Heart left ventricle (tissue), 16 donors: ENCODE data around the gene TRPM3. TPM values are rescaled to one million over a fixed set of nuclear protein-coding genes. Genes with fewer than 3 reads are reported as not detected.

Source experiments
- ATAC-seq, 4 donors: fragments of 200-7000 bp; cut with Tn5 transposase; one replicate each; pipeline ENCODE4 v1.9.1; 2020 to 2022; ENCODE audit warnings: moderate library complexity in 4 of 4, mild to moderate bottlenecking in 3 of 4, moderate number of reproducible peaks in 1 of 4
- DNase-seq, 5 donors: peaks; one replicate each; pipeline ENCODE4 v3.0.0-alpha.2; 2020
- H3K27ac ChIP-seq, 12 donors: fragments of 200-600 bp; sonication (generic) in 4 of 12; one replicate each; pipeline versions ENCODE4 v1.5.0 to v1.8.0; 2016 to 2022; ENCODE audit warnings: mild to moderate bottlenecking in 2 of 12
- H3K27me3 ChIP-seq, 9 donors: fragments of 200-600 bp; sonication (generic) in 2 of 9; one replicate each; pipeline versions ENCODE4 v1.5.1 to v1.8.0; 2016 to 2022; ENCODE audit warnings: mild to moderate bottlenecking in 3 of 9
- H3K36me3 ChIP-seq, 9 donors: fragments of 200-600 bp; sonication (generic) in 2 of 9; one replicate each; pipeline versions ENCODE4 v1.5.0 to v1.8.0; 2018 to 2022; ENCODE audit warnings: mild to moderate bottlenecking in 2 of 9
- H3K4me1 ChIP-seq, 12 donors: fragments of 200-600 bp; sonication (generic) in 4 of 12; one replicate each; pipeline versions ENCODE4 v1.5.0 to v1.8.0; 2016 to 2022; ENCODE audit warnings: mild to moderate bottlenecking in 3 of 12
- H3K4me3 ChIP-seq, 12 donors: fragments of 200-600 bp; sonication (generic) in 4 of 12; one replicate each; pipeline versions ENCODE4 v1.5.0 to v1.8.0; 2017 to 2022; ENCODE audit warnings: mild to moderate bottlenecking in 9 of 12, moderate library complexity in 4 of 12
- H3K9me3 ChIP-seq, 12 donors: fragments of 200-600 bp; sonication (generic) in 4 of 12; one replicate each; pipeline versions ENCODE4 v1.5.0 to v1.8.0; 2016 to 2022; ENCODE audit warnings: mild to moderate bottlenecking in 1 of 12
- CTCF ChIP-seq, 12 donors: fragments of 200-600 bp; sonication (generic) in 4 of 12; IDR thresholded peaks; one replicate each; pipeline versions ENCODE4 v1.5.0 to v1.8.0; 2018 to 2022; ENCODE audit warnings: antibody characterized with exemption in 12 of 12, mild to moderate bottlenecking in 5 of 12
- POLR2A ChIP-seq, 2 donors: fragments of 450-650 bp; IDR thresholded peaks; one replicate each; pipeline ENCODE4 v1.6.1; 2017; ENCODE audit warnings: antibody characterized with exemption in 2 of 2, mild to moderate bottlenecking in 2 of 2, moderate library complexity in 2 of 2
- WGBS, 4 donors: extraction: QIAGEN DNeasy Blood & Tissue Kit in 2 of 4; methylation state at CpG; one replicate each; pipeline versions ENCODE4 v1.1.5 to v1.1.7; 2013 to 2018; 5-methylcytosine and 5-hydroxymethylcytosine counted together
- intact Hi-C, 10 donors: fragments of 100-400 bp; cut with DNase I; formaldehyde crosslinking; loops; one replicate each; pipeline versions ENCODE4 v1.11.1 to v1.14.2; 2022
- polyA plus RNA-seq, 2 donors: library from polyadenylated mRNA; stranded (reverse); fragments of 200-250 nt; gene quantifications; one replicate each; pipeline ENCODE4 v1.2.3, GENCODE V29; 2013
- total RNA-seq, 9 donors: library from RNA; depleted of rRNA in 2 of 9; stranded (reverse); fragments of >200 nt in 2 of 9; fragmentation: NEBNext Ultra II Directional in 3 of 9; extraction: Animal tissue kit (Norgen Biotek cat#: 25700) in 3 of 9; gene quantifications; one replicate each; pipeline versions ENCODE4 v1.1.0 to v1.2.4, GENCODE V29; 2016 to 2023
- donor health status: ischemic (EF 13 %, LVEDD 7.1; RV severe dilation, severe dysfunction).
- donor health status: healthy with polysubstance abuse.
- donor health status: DM: no; HTN: yes; CAD: no.
- donor health status: DM: no; HTN: no; CAD: no.
- donor health status: ischemic (EF 25% LVEDD 6.9; RV normal size, moderate dysfunction).
- donor health status: ischemic (EF 25% LVEDD 5.7; RV mildly dilated, moderate dysfunction).
- donor health status: healthy.
- donor health status: DM: yes; HTN: yes; CAD: no.
- donor health status: ischemic (EF 35%, LVEDD 5.7; RV mildly dilated, moderate dysfunction).
- donor health status: nonischemic (EF 11% LVEDD 7.7; RV severe dilation, severe dysfunction).
- donor health status: DM: yes; HTN: yes; CAD: no.
- donor health status: PGD.
- donor health status: ischemic (EF 29% LVEDD 5.4; RV normal size, mild dysfunction).
- donor health status: nonischemic (EF 23%, LVEDD 6.1; RV moderate dilation, normal function).

Gene TRPM3
- total and polyA plus RNA-seq, 11 donors, result 0.02 to 0.91 (median 0.10) TPM; not detected in 1

- Histone ChIP-seq H3K27me3 (no peaks in the 10 kb centered on the region), H3K36me3 (no peaks in the 10 kb centered on the region), H3K4me3 (no peak overlapping the region), H3K27ac (no peak overlapping the region), H3K4me1 (peaks cover 0 to 6% (median 0%) of the 10 kb centered on the region in 12 donors), H3K9me3 (no peaks in the 10 kb centered on the region)
- no peak for ATAC-seq
- WGBS, 4 donors, result 82 to 95% (median 89%) methylated on average over 5 of the region's 5 CpGs
- TF ChIP-seq POLR2A (IDR thresholded peaks at IDR 0.05) (no peak), CTCF (IDR thresholded peaks at IDR 0.05) (no peak)
- intact Hi-C loops, result no loop called here
- DNase-seq, result no peak
Measured at GRCh38 chr9:70677055-70677735, 444.2 kb downstream of the TRPM3 start.

- H3K27me3 ChIP-seq, result no peaks in the 10 kb centered on the region
- peaks cover 0 to 6% (median 0%) of the 10 kb centered on the region in 12 donors for H3K4me1 ChIP-seq
- no peaks in the 10 kb centered on the region for H3K36me3 ChIP-seq
- ATAC-seq (no peak), DNase-seq (no peak)
- H3K27ac ChIP-seq, result no peak overlapping the region
- H3K4me3 ChIP-seq, result no peak overlapping the region
- 82 to 96% (median 90%) methylated on average over 1 of the region's 1 CpG for WGBS, 4 donors
- no peak for TF ChIP-seq CTCF (IDR thresholded peaks at IDR 0.05)
- TF ChIP-seq POLR2A (IDR thresholded peaks at IDR 0.05), result no peak
- intact Hi-C loops, result no loop called here
- H3K9me3 ChIP-seq, result no peaks in the 10 kb centered on the region
Measured at GRCh38 chr9:70675868-70676370, 445.5 kb downstream of the TRPM3 start.

- H3K36me3 ChIP-seq, result no peaks in the 10 kb centered on the region
- TF ChIP-seq POLR2A (IDR thresholded peaks at IDR 0.05) (no peak), CTCF (IDR thresholded peaks at IDR 0.05) (no peak)
- DNase-seq, result no peak
- no peaks in the 10 kb centered on the region for H3K27me3 ChIP-seq
- intact Hi-C loops, result no loop called here
- H3K4me3 ChIP-seq, result no peak overlapping the region
- no peak for ATAC-seq
- H3K27ac ChIP-seq, result no peak overlapping the region
- H3K4me1 ChIP-seq, result peaks cover 0 to 6% (median 0%) of the 10 kb centered on the region in 12 donors
- WGBS, 4 donors, result 86 to 100% (median 92%) methylated on average over 1 of the region's 1 CpG
- H3K9me3 ChIP-seq, result no peaks in the 10 kb centered on the region
Measured at GRCh38 chr9:70673844-70674243, 447.6 kb downstream of the TRPM3 start.

GRCh38 chr9:70672161-70672649 lies 449.2 kb downstream of the TRPM3 start:
- 15 to 31% (median 25%) methylated on average over 1 of the region's 1 CpG for WGBS, 4 donors
- H3K4me1 ChIP-seq, result peaks cover 0 to 6% (median 0%) of the 10 kb centered on the region in 12 donors
- DNase-seq (no peak), ATAC-seq (no peak)
- intact Hi-C loops, result no loop called here
- TF ChIP-seq CTCF (IDR thresholded peaks at IDR 0.05) (no peak), POLR2A (IDR thresholded peaks at IDR 0.05) (no peak)
- H3K9me3 ChIP-seq, result no peaks in the 10 kb centered on the region
- no peak overlapping the region for H3K27ac ChIP-seq
- no peaks in the 10 kb centered on the region for H3K36me3 ChIP-seq
- H3K27me3 ChIP-seq, result no peaks in the 10 kb centered on the region
- H3K4me3 ChIP-seq, result no peak overlapping the region
